HL-60 (cell line): ENCODE results near the gene SSRP1.

Experiments used
- DNase-seq, 2 experiments: peaks; one replicate each; pipeline ENCODE4 v3.0.0-alpha.2; 2010 to 2020; ENCODE audit warnings: low read depth in 1 of 2, low spot score in 1 of 2
- H3K27ac ChIP-seq: fragments of 250-450 bp; sonication (Bioruptor Pico); replicated peaks from 2 replicates; pipeline ENCODE4 v1.5.1; 2020; ENCODE audit warnings: mild to moderate bottlenecking, moderate library complexity
- H3K27me3 ChIP-seq: fragments of 250-450 bp; sonication (Bioruptor Pico); 2 replicates; pipeline ENCODE4 v1.5.1; 2021; ENCODE audit warnings: mild to moderate bottlenecking, moderate library complexity; ENCODE audit not compliant: insufficient read depth, poor library complexity, severe bottlenecking
- H3K4me3 ChIP-seq: replicated peaks from 2 replicates; pipeline ENCODE4 v1.5.1; 2011; ENCODE audit warnings: mild to moderate bottlenecking, control low read depth, low read length; ENCODE audit not compliant: insufficient read depth
- CTCF ChIP-seq: IDR thresholded peaks from one replicate; pipeline ENCODE4 v1.5.1; 2011; ENCODE audit warnings: low read length, control low read depth, inconsistent platforms; ENCODE audit not compliant: insufficient read depth
- GABPA ChIP-seq: IDR thresholded peaks from 2 replicates; pipeline ENCODE4 v1.6.1; 2012; ENCODE audit warnings: low read depth
- POLR2AphosphoS5 ChIP-seq: IDR thresholded peaks from 2 replicates; pipeline ENCODE4 v1.6.1; 2012; ENCODE audit warnings: low read depth
- REST ChIP-seq: IDR thresholded peaks from 2 replicates; pipeline ENCODE4 v1.6.1; 2012; ENCODE audit warnings: low read depth; ENCODE audit not compliant: insufficient replicate concordance
- SPI1 ChIP-seq: IDR thresholded peaks from 2 replicates; pipeline ENCODE4 v1.6.1; 2012; ENCODE audit warnings: low read depth, mild to moderate bottlenecking, borderline replicate concordance

The SSRP1 gene

GRCh38 chr11:57360991-57361390 is 25.3 kb upstream of the SSRP1 start:
- Histone ChIP-seq H3K27me3 (no peaks in the 10 kb centered on the region), H3K27ac (no peak overlapping the region), H3K4me3 (no peak overlapping the region)
- TF ChIP-seq SPI1 (no peak), GABPA (no peak), POLR2AphosphoS5 (no peak), CTCF (no peak), REST (no peak)
- no peak for DNase-seq

GRCh38 chr11:57359896-57360690 is 24.4 kb upstream of the SSRP1 start:
- H3K27ac ChIP-seq = no peak overlapping the region
- TF ChIP-seq POLR2AphosphoS5 (no peak), REST (no peak), GABPA (no peak), CTCF (no peak), SPI1 (no peak)
- H3K4me3 ChIP-seq = no peak overlapping the region
- H3K27me3 ChIP-seq = no peaks in the 10 kb centered on the region
- DNase-seq = no peak

- DNase-seq = no peak
- TF ChIP-seq CTCF (no peak), POLR2AphosphoS5 (no peak), SPI1 (no peak), GABPA (no peak), REST (no peak)
- no peak overlapping the region for H3K4me3 ChIP-seq
- H3K27ac ChIP-seq = no peak overlapping the region
- H3K27me3 ChIP-seq = no peaks in the 10 kb centered on the region
Observed at GRCh38 chr11:57359396-57359795, 23.7 kb upstream of the SSRP1 start.
